IMR-90 (cell line): ENCODE measurements around the gene GPRC5D. TPM values are rescaled to one million over a fixed set of nuclear protein-coding genes. Genes with fewer than 3 reads are reported as not detected.
A peak's percentile ranks its signal among the peaks of the same experiment; 100 is the strongest.

ENCODE experiments used
- ATAC-seq: fragments of 200-7000 bp; cut with Tn5 transposase; 2 replicates; pipeline ENCODE4 v1.9.1; 2020; ENCODE audit warnings: low read depth, mild to moderate bottlenecking, moderate library complexity
- BruUV-seq: library from RNA; stranded (reverse); fragments of 400-500 nt; replicated peaks from 2 replicates; lab custom pipeline; 2021; lab: Mats Ljungman, UMichigan
- CTCF ChIA-PET: fragments of 300-600 bp; formaldehyde crosslinking; extraction: SDS; loops from one replicate; lab custom pipeline; 2021; ENCODE audit warnings: antibody characterized with exemption; lab: Yijun Ruan, JAX
- POLR2A ChIA-PET: fragments of 300-600 bp; sonication (Branson Sonifier 250); formaldehyde crosslinking; loops from one replicate; lab custom pipeline; 2022; ENCODE audit warnings: antibody characterized with exemption; ENCODE audit not compliant: unreplicated experiment; lab: Charles Lee
- DNase-seq: peaks from one replicate; pipeline ENCODE4 v3.0.0; 2013
- H2AFZ ChIP-seq: replicated peaks from 2 replicates; pipeline ENCODE3; 2013; ENCODE audit warnings: low read length, mild to moderate bottlenecking; ENCODE audit not compliant: poor library complexity
- H2AK5ac ChIP-seq: 2 replicates; pipeline ENCODE4 v1.6.1; 2013; ENCODE audit warnings: low read depth, low read length, inconsistent platforms
- H2AK9ac ChIP-seq: replicated peaks from 2 replicates; pipeline ENCODE3; 2013; ENCODE audit warnings: mild to moderate bottlenecking, low read depth, low read length, moderate library complexity; ENCODE audit not compliant: poor library complexity
- H2BK120ac ChIP-seq: 2 replicates; pipeline ENCODE4 v1.6.1; 2013; ENCODE audit warnings: low read depth, low read length, inconsistent platforms
- H2BK15ac ChIP-seq: 3 replicates; pipeline ENCODE4 v1.6.1; 2013; ENCODE audit warnings: low read depth, low read length, inconsistent platforms
- H2BK20ac ChIP-seq: 2 replicates; pipeline ENCODE4 v1.6.1; 2013; ENCODE audit warnings: low read depth, mild to moderate bottlenecking, inconsistent platforms, low read length, moderate library complexity
- H2BK5ac ChIP-seq: 2 replicates; pipeline ENCODE4 v1.6.1; 2013; ENCODE audit warnings: mild to moderate bottlenecking, low read depth, low read length, inconsistent platforms; ENCODE audit not compliant: poor library complexity, severe bottlenecking
- H3K14ac ChIP-seq: replicated peaks from 2 replicates; pipeline ENCODE4 v1.6.1; 2013; ENCODE audit warnings: low read depth, low read length, inconsistent platforms
- H3K18ac ChIP-seq: 2 replicates; pipeline ENCODE4 v1.6.1; 2013; ENCODE audit warnings: low read depth, low read length, control low read depth
- H3K23ac ChIP-seq: 2 replicates; pipeline ENCODE4 v1.6.1; 2013; ENCODE audit warnings: low read depth, low read length, inconsistent platforms
- H3K27ac ChIP-seq: 2 replicates; pipeline ENCODE4 v1.5.1; 2013; ENCODE audit warnings: mild to moderate bottlenecking, control low read depth, low read length; ENCODE audit not compliant: insufficient read depth
- H3K27me3 ChIP-seq: 2 replicates; pipeline ENCODE4 v1.6.1; 2013; ENCODE audit warnings: low read length; ENCODE audit not compliant: control insufficient read depth, insufficient read depth
- H3K36me3 ChIP-seq: 2 replicates; pipeline ENCODE4 v1.6.1; 2013; ENCODE audit warnings: low read length, mixed read lengths; ENCODE audit not compliant: control insufficient read depth, insufficient read depth
- H3K4ac ChIP-seq: 2 replicates; pipeline ENCODE4 v1.6.1; 2013; ENCODE audit warnings: low read depth, low read length, inconsistent platforms
- H3K4me1 ChIP-seq: 2 replicates; pipeline ENCODE4 v1.6.1; 2013; ENCODE audit warnings: low read length, mixed read lengths; ENCODE audit not compliant: control insufficient read depth, insufficient read depth
- H3K4me2 ChIP-seq: 2 replicates; pipeline ENCODE4 v1.6.1; 2013; ENCODE audit warnings: low read depth, mild to moderate bottlenecking, control low read depth, low read length, moderate library complexity
- H3K4me3 ChIP-seq: 2 replicates; pipeline ENCODE4 v1.5.1; 2013; ENCODE audit warnings: low read depth, mild to moderate bottlenecking, control low read depth, low read length, moderate library complexity; ENCODE audit not compliant: insufficient read depth
- H3K56ac ChIP-seq: 2 replicates; pipeline ENCODE4 v1.6.1; 2013; ENCODE audit warnings: low read length, inconsistent platforms; ENCODE audit not compliant: insufficient read depth; ENCODE audit errors: extremely low read depth
- H3K79me1 ChIP-seq, 2 experiments: 2 replicates each; pipeline ENCODE4 v1.6.1; 2013; ENCODE audit warnings: low read length in 2 of 2, inconsistent platforms in 1 of 2, low read depth in 1 of 2
- H3K9ac ChIP-seq: 2 replicates; pipeline ENCODE4 v1.6.1; 2013; ENCODE audit warnings: low read depth, low read length, control low read depth
- H3K9me1 ChIP-seq: 2 replicates; pipeline ENCODE4 v1.6.1; 2013; ENCODE audit warnings: low read length, inconsistent platforms; ENCODE audit not compliant: insufficient read depth
- H3K9me3 ChIP-seq: 2 replicates; pipeline ENCODE4 v1.6.1; 2013; ENCODE audit warnings: low read length; ENCODE audit not compliant: control insufficient read depth, insufficient read depth
- H4K20me1 ChIP-seq: 2 replicates; pipeline ENCODE4 v1.6.1; 2013; ENCODE audit warnings: low read length, inconsistent platforms; ENCODE audit not compliant: insufficient read depth
- H4K5ac ChIP-seq: 2 replicates; pipeline ENCODE4 v1.6.1; 2013; ENCODE audit warnings: mild to moderate bottlenecking, low read depth, low read length, control low read depth
- H4K8ac ChIP-seq, 2 experiments: 2 replicates each; pipeline ENCODE4 v1.6.1; 2013; ENCODE audit warnings: low read depth in 2 of 2, low read length in 2 of 2, control low read depth in 1 of 2, inconsistent platforms in 1 of 2
- H4K91ac ChIP-seq: 2 replicates; pipeline ENCODE4 v1.6.1; 2013; ENCODE audit warnings: low read depth, low read length, inconsistent platforms; ENCODE audit not compliant: insufficient read depth
- CEBPB ChIP-seq: IDR thresholded peaks from 2 replicates; pipeline ENCODE4 v1.6.1; 2012; ENCODE audit warnings: low read depth, low read length, improper control_type of control experiment
- ELK1 ChIP-seq: fragments of 150-350 bp; IDR thresholded peaks from 2 replicates; pipeline ENCODE4 v1.6.1; 2016; ENCODE audit warnings: low read depth, mild to moderate bottlenecking, low read length, moderate library complexity, borderline replicate concordance
- MXI1 ChIP-seq: IDR thresholded peaks from 2 replicates; pipeline ENCODE4 v1.6.1; 2012; ENCODE audit warnings: low read depth, mild to moderate bottlenecking, low read length, moderate library complexity, borderline replicate concordance
- NFE2L2 ChIP-seq: fragments of 150-350 bp; IDR thresholded peaks from 2 replicates; pipeline ENCODE4 v1.6.1; 2016; ENCODE audit warnings: low read depth, mild to moderate bottlenecking, low read length
- RAD21 ChIP-seq: IDR thresholded peaks from 2 replicates; pipeline ENCODE4 v1.6.1; 2012; ENCODE audit warnings: low read length, improper control_type of control experiment
- SMC3 ChIP-seq: fragments of 150-350 bp; IDR thresholded peaks from 2 replicates; pipeline ENCODE4 v1.6.1; 2016; ENCODE audit warnings: low read depth, mild to moderate bottlenecking, antibody characterized with exemption, low read length, moderate library complexity
- WGBS, 2 experiments: methylation state at CpG; one replicate each; pipeline versions ENCODE4 v1.1.5 to v1.1.7; 2013; ENCODE audit warnings: missing lambda C conversion rate in 2 of 2; ENCODE audit not compliant: insufficient read length in 1 of 2; ENCODE audit errors: extremely low coverage in 2 of 2; 5-methylcytosine and 5-hydroxymethylcytosine counted together
- dilution Hi-C: fragments of 300-500 bp; cut with HindIII; formaldehyde crosslinking; loops from one replicate; pipeline ENCODE4 v1.14.3; 2018; ENCODE audit warnings: low sequenced_read_pairs; ENCODE audit not compliant: unreplicated experiment
- in situ Hi-C: fragments of 300-500 bp; cut with MboI; formaldehyde crosslinking; loops from 3 replicates; pipeline ENCODE4 v1.14.3; 2019; ENCODE audit warnings: low sequenced_read_pairs, inconsistent platforms, mixed read lengths
- intact Hi-C: fragments of 100-400 bp; cut with micrococcal nuclease; formaldehyde crosslinking; loops from 2 replicates; pipeline ENCODE4 v1.10.0; 2022
- polyA plus RNA-seq, 3 experiments: library from polyadenylated mRNA; depleted of rRNA; stranded (reverse); fragments of >200 nt; gene quantifications; 2 replicates each; pipeline ENCODE4 v1.2.3, GENCODE V29; 2012; ENCODE audit warnings: low replicate concordance in 1 of 3
- total RNA-seq: library from RNA; depleted of rRNA; stranded (reverse); fragments of >200 nt; gene quantifications from 2 replicates; pipeline ENCODE4 v1.2.3, GENCODE V29; 2012

Gene GPRC5D
- total and polyA plus RNA-seq, 2 of the 4 experiments (the other 2 are of a cell fraction): not detected

DNA sequence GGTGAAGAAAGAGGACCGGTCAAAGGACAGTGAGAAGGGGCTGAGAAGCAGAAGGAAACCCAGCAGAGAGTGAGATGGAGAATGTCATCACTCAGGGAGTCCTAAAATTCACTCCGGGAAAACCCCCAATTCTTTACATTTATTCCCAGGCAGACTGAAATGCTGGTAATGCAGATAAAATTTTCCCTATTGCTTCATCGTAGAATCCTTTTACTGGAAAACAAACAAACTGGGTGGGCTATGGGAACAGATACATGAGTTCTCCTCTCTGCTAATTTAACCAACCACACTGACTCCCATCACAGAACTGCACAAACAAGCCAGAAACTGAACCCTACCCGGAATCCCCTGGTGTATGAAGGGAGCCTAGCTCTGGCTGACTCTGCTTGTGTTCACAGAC is 27.2 kb upstream of the GPRC5D start:
- peak overlapping the region; percentile 2 to 64; a peak in 3 of 4 replicates for H4K8ac ChIP-seq
- peak overlapping the region; percentile 45; the same call in 1 of the 2 replicates for H4K5ac ChIP-seq
- dilution Hi-C loops: no loop called here
- H3K27me3 ChIP-seq: no peaks in the 10 kb centered on the region
- H2BK120ac ChIP-seq: peak overlapping the region; percentile 26; the same call in 1 of the 2 replicates
- peak overlapping the region; percentile 35; the same call in 1 of the 2 replicates for H3K14ac ChIP-seq
- peak overlapping the region; percentile 38; the same call in 1 of the 2 replicates for H4K91ac ChIP-seq
- peaks cover 9% of the 10 kb centered on the region for H4K20me1 ChIP-seq
- WGBS, 2 experiments: no CpG with 5 or more reads among the region's 4 CpGs
- ChIA-PET POLR2A (no interaction called here), CTCF (interaction anchor here (1.9 kb wide), 1 partner anchor 142 kb away, joined by 6 read pairs; no protein-coding TSS in a partner anchor)
- H3K9me3 ChIP-seq: no peaks in the 10 kb centered on the region
- no peak overlapping the region for H2AK9ac ChIP-seq
- H2AK5ac ChIP-seq: peak overlapping the region; percentile 72; the same call in 1 of the 2 replicates
- peak overlapping the region; percentile 40 for H3K9ac ChIP-seq
- intact Hi-C loops: loop anchor here (5.0 kb wide), 2 partner anchors 37 to 252 kb away; no protein-coding TSS in a partner anchor
- H2BK20ac ChIP-seq: peak overlapping the region; percentile 18
- TF ChIP-seq NFE2L2 (0 out of 2 replicates have a peak, but pooled peaks have one; percentile 4), ELK1 (no peak), CEBPB (peak; percentile 83), SMC3 (no peak), RAD21 (no peak), MXI1 (no peak)
- peaks cover 30 to 73% of the 10 kb centered on the region in 2 experiments for H3K79me1 ChIP-seq
- H3K27ac ChIP-seq: peak overlapping the region; percentile 75
- H3K4me1 ChIP-seq: peaks cover 29% of the 10 kb centered on the region
- no peak overlapping the region for H2AFZ ChIP-seq
- H3K9me1 ChIP-seq: peaks cover 31% of the 10 kb centered on the region
- H3K18ac ChIP-seq: peak overlapping the region; percentile 76
- DNase-seq: peak; percentile 81
- peak overlapping the region; percentile 86 for H2BK5ac ChIP-seq
- H3K56ac ChIP-seq: no peak overlapping the region
- no peak overlapping the region for H3K4me3 ChIP-seq
- peak overlapping the region; percentile 61 for H3K23ac ChIP-seq
- peaks cover 23% of the 10 kb centered on the region for H3K36me3 ChIP-seq
- H2BK15ac ChIP-seq: peak overlapping the region; percentile 35; the same call in 2 of the 3 replicates
- peak; percentile 5 for ATAC-seq
- in situ Hi-C loops: no loop called here
- H3K4ac ChIP-seq: peak overlapping the region; percentile 34
- BruUV-seq: no TSS peak
- peak overlapping the region; percentile 58 for H3K4me2 ChIP-seq
